Activated CD4-positive, alpha-beta T cell treated with anti-CD3 and anti-CD28 coated beads for 4 hours (primary cell): Measurements from ENCODE around the gene GRK5.

Experiments used
- DNase-seq, 2 donors: peaks; one replicate each; pipeline ENCODE4 v3.0.0-alpha.2; 2020

Gene GRK5

GRCh38 chr10:119279441-119279840, 72.1 kb downstream of the GRK5 start:
- DNase-seq = no peak

GRCh38 chr10:119281581-119282071, 74.3 kb downstream of the GRK5 start:
- DNase-seq = no peak

- DNase-seq = no peak
Observed at GRCh38 chr10:119282446-119282845, 75.1 kb downstream of the GRK5 start.

GRCh38 chr10:119283387-119283786, 76.0 kb downstream of the GRK5 start:
- no peak for DNase-seq

- no peak for DNase-seq
Observed at GRCh38 chr10:119283818-119284217, 76.4 kb downstream of the GRK5 start.

GRCh38 chr10:119284679-119285096, 77.3 kb downstream of the GRK5 start:
- no peak for DNase-seq

- DNase-seq = no peak
Observed at GRCh38 chr10:119285495-119286267, 78.3 kb downstream of the GRK5 start.

GRCh38 chr10:119286516-119286915, 79.1 kb downstream of the GRK5 start:
- no peak for DNase-seq

GRCh38 chr10:119286983-119287633, 79.7 kb downstream of the GRK5 start:
- no peak for DNase-seq

GRCh38 chr10:119288574-119289001, 81.2 kb downstream of the GRK5 start:
- no peak for DNase-seq

GRCh38 chr10:119289227-119289920, 82.0 kb downstream of the GRK5 start:
- DNase-seq = no peak

GRCh38 chr10:119290301-119291048, 83.1 kb downstream of the GRK5 start:
- no peak for DNase-seq

- no peak for DNase-seq
Observed at GRCh38 chr10:119291223-119291900, 84.0 kb downstream of the GRK5 start.

- DNase-seq = no peak
Observed at GRCh38 chr10:119292968-119293760, 85.8 kb downstream of the GRK5 start.

- DNase-seq = no peak
Observed at GRCh38 chr10:119296703-119297102, 89.3 kb downstream of the GRK5 start.

- DNase-seq = no peak
Observed at GRCh38 chr10:119297207-119297968, 90.0 kb downstream of the GRK5 start.

GRCh38 chr10:119298810-119299209, 91.4 kb downstream of the GRK5 start:
- DNase-seq = no peak

GRCh38 chr10:119299531-119299930, 92.2 kb downstream of the GRK5 start:
- no peak for DNase-seq

- DNase-seq = peak; percentile 67 to 69
Observed at GRCh38 chr10:119301397-119301796, 94.0 kb downstream of the GRK5 start.

GRCh38 chr10:119302172-119302571, 94.8 kb downstream of the GRK5 start:
- DNase-seq = no peak
